Uterus (tissue), 4 donors: ENCODE measurements around the gene ABT1. TPM values are rescaled to one million over a fixed set of nuclear protein-coding genes. Genes with fewer than 3 reads are reported as not detected.

Experiments used
- DNase-seq, 2 donors: peaks; one replicate each; pipeline ENCODE4 v3.0.0-alpha.2; 2019 to 2020
- H3K27ac ChIP-seq, 2 donors: fragments of 200-600 bp; sonication (generic); 1 replicate in 1 of 2; 2 replicates in 1 of 2; pipeline ENCODE4 v1.5.1; 2016 to 2018
- H3K27me3 ChIP-seq, 2 donors: fragments of 200-600 bp; sonication (generic); one replicate each; pipeline ENCODE4 v1.5.1; 2018 to 2019; ENCODE audit warnings: control low read depth in 1 of 2
- H3K36me3 ChIP-seq, 2 donors: fragments of 200-600 bp; sonication (generic); one replicate each; pipeline ENCODE4 v1.5.1; 2019; ENCODE audit warnings: control low read depth in 1 of 2
- H3K4me1 ChIP-seq, 2 donors: fragments of 200-600 bp; sonication (generic); one replicate each; pipeline ENCODE4 v1.5.1; 2018 to 2019; ENCODE audit warnings: control low read depth in 1 of 2
- H3K4me3 ChIP-seq, 2 donors: fragments of 200-600 bp; sonication (generic); 1 replicate in 1 of 2; 2 replicates in 1 of 2; pipeline ENCODE4 v1.5.1; 2018 to 2019; ENCODE audit warnings: mild to moderate bottlenecking in 1 of 2
- H3K9me3 ChIP-seq, 2 donors: fragments of 200-600 bp; sonication (generic); one replicate each; pipeline ENCODE4 v1.5.1; 2019; ENCODE audit warnings: control low read depth in 1 of 2
- CTCF ChIP-seq, 4 experiments: fragments of 200-600 bp in 2 of 4; fragments of 450-650 bp in 2 of 4; sonication (generic) in 2 of 4; IDR thresholded peaks; one replicate each; pipeline ENCODE4 v1.5.1; 2016 to 2019; ENCODE audit warnings: antibody characterized with exemption in 4 of 4, mild to moderate bottlenecking in 2 of 4, moderate library complexity in 1 of 4
- POLR2A ChIP-seq, 2 donors: fragments of 450-650 bp; IDR thresholded peaks; one replicate each; pipeline ENCODE4 v1.6.1; 2016; ENCODE audit warnings: antibody characterized with exemption in 2 of 2, mild to moderate bottlenecking in 1 of 2, moderate library complexity in 1 of 2
- intact Hi-C: fragments of 100-400 bp; cut with DNase I; formaldehyde crosslinking; loops from one replicate; pipeline ENCODE4 v1.15.1; 2023; ENCODE audit warnings: low total_unique reads
- total RNA-seq, 4 donors: library from RNA; depleted of rRNA in 3 of 4; stranded (reverse); fragments of >200 nt in 3 of 4; gene quantifications; one replicate each; pipeline versions ENCODE4 v1.1.0 to v1.2.4, GENCODE V29; 2014 to 2023
- donor health status: DM: yes; HTN: yes; CAD: no.

ABT1 gene
- total RNA-seq, 4 donors from 2014 or later, result 10.5 to 18.7 (median 16.1) TPM

- H3K27me3 ChIP-seq, result no peaks in the 10 kb centered on the region
- H3K36me3 ChIP-seq, result no peaks in the 10 kb centered on the region
- H3K9me3 ChIP-seq, result no peaks in the 10 kb centered on the region
- H3K27ac ChIP-seq, result peak overlapping the region; percentile 92 to 97
- intact Hi-C loops, result no loop called here
- peak; percentile 76 for DNase-seq
- H3K4me1 ChIP-seq, result no peaks in the 10 kb centered on the region
- H3K4me3 ChIP-seq, result peak overlapping the region; percentile 52
- TF ChIP-seq CTCF (IDR thresholded peaks at IDR 0.05) (no peak), POLR2A (IDR thresholded peaks at IDR 0.05) (no peak)
Observed at GRCh38 chr6:26553264-26553634, 43.5 kb upstream of the ABT1 start.

- DNase-seq, result peak; percentile 82 to 86
- H3K4me3 ChIP-seq, result peak overlapping the region; percentile 52
Observed at GRCh38 chr6:26553635-26554446, 42.9 kb upstream of the ABT1 start.

GRCh38 chr6:26554447-26554696 is 42.4 kb upstream of the ABT1 start:
- H3K36me3 ChIP-seq, result no peaks in the 10 kb centered on the region
- no peaks in the 10 kb centered on the region for H3K27me3 ChIP-seq
- H3K4me1 ChIP-seq, result no peaks in the 10 kb centered on the region
- TF ChIP-seq POLR2A (IDR thresholded peaks at IDR 0.05), result no peak
- no peak for TF ChIP-seq CTCF (IDR thresholded peaks at IDR 0.05)
- H3K9me3 ChIP-seq, result no peaks in the 10 kb centered on the region
- no peak for DNase-seq
- H3K4me3 ChIP-seq, result peak overlapping the region; percentile 52
- intact Hi-C loops, result no loop called here
- peak overlapping the region; percentile 92 to 97 for H3K27ac ChIP-seq

More at GRCh38 chr6:26553635-26554446, 42.9 kb upstream of the ABT1 start:
- Histone ChIP-seq H3K4me1 (no peaks in the 10 kb centered on the region), H3K27me3 (no peaks in the 10 kb centered on the region), H3K36me3 (no peaks in the 10 kb centered on the region), H3K27ac (peak overlapping the region; percentile 92 to 97), H3K9me3 (no peaks in the 10 kb centered on the region)
- TF ChIP-seq CTCF (IDR thresholded peaks at IDR 0.05) (no peak), POLR2A (IDR thresholded peaks at IDR 0.05) (no peak)
- intact Hi-C loops, result no loop called here

- Histone ChIP-seq H3K4me3 (peak overlapping the region; percentile 52), H3K9me3 (no peaks in the 10 kb centered on the region), H3K27me3 (no peaks in the 10 kb centered on the region), H3K4me1 (no peaks in the 10 kb centered on the region), H3K36me3 (no peaks in the 10 kb centered on the region), H3K27ac (peak overlapping the region; percentile 92 to 97)
- DNase-seq, result peak in 1 of 2 donors; percentile 50
- no peak for TF ChIP-seq CTCF (IDR thresholded peaks at IDR 0.05)
- TF ChIP-seq POLR2A (IDR thresholded peaks at IDR 0.05), result no peak
- intact Hi-C loops, result no loop called here
Observed at GRCh38 chr6:26554697-26555504, 41.9 kb upstream of the ABT1 start.
